SKM-1 treated with dmso at 0.1 percent for 144 hours (cell line): Measurements from ENCODE around the gene TIGD3.

Experiments used
- DNase-seq: peaks from one replicate; lab custom pipeline; 2025; ENCODE audit not compliant: unreplicated experiment; lab: John Stamatoyannopoulos, UW

The TIGD3 gene

GRCh38 chr11:65389294-65389980 is 34.9 kb downstream of the TIGD3 start:
- DNase-seq = no peak

GRCh38 chr11:65390099-65390941 is 35.8 kb downstream of the TIGD3 start:
- no peak for DNase-seq

DNA sequence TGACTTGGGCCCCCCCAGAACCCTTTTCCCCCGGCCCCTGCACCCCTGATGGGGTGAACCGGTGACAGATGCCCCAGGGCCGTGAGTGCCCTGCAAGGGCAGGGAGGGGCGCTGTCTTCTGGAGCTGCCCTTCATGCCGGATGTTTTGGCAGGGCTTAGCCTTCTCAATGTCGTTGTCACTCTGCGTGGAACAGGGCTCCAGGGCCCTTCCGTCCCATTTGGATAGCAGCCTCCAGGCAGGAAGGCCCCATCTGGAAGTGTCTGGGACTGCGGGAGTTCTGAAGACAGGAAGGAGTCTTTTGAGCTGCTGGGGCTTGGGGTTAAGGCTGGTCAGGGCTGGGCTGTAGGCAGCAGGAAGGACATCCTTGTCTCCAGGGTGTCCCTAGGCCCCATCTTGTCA is 36.4 kb downstream of the TIGD3 start:
- DNase-seq = no peak

GRCh38 chr11:65392186-65392829 is 37.8 kb downstream of the TIGD3 start:
- DNase-seq = no peak

DNA sequence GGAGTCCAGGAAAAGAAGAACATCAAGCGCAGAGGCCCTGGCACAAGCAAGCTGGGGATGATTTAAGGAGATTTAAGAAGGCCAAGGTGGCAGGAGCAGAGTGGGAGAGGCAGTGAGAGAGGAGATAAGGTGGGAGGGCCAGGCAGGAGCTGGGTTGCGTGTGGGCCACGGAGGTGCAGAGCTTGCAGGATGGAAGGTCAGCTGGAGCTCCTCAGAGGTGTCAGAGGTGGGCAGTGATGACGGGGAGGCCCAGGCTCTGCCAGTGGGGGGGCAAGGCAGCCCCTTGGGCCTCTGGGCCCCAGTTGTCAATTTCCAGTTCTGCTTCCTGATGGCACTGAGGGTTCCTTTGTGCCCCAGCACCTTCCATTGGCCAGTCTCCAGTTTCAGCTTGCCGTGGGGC is 38.3 kb downstream of the TIGD3 start:
- DNase-seq = no peak

DNA sequence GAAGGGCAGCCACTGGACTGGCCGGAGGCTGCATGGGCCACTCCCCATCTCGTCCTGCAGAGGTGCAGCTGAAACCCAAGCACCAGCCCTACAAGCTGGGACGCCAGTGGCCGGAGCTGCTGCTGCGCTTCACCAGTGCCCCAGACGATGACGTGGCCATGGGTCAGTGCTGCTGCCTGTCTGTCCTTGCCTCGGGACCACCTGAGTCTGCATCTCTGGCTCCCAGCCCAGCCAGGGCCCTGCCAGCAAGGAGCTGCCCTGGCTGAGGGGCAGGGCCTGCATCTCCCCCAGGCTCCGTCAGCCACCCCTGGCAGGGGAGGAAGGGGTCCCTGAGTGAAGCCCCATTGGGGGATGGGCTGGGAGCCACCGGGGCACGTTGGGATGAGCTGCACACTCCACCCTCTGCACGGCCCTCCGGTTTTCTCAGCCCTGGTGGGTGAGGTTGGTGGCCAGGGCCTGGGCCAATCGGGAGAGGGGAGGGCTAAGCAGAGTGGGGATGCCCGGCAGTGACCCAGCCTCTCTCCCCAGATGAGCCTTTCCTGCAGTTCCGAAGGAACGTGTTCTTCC is 39.0 kb downstream of the TIGD3 start:
- DNase-seq = no peak

- DNase-seq = no peak
These were observed 39.6 kb downstream of the TIGD3 start for GRCh38 chr11:65394125-65394536.

GRCh38 chr11:65395961-65396530 is 41.5 kb downstream of the TIGD3 start:
- DNase-seq = no peak

- DNase-seq = no peak
These were observed 42.5 kb downstream of the TIGD3 start for GRCh38 chr11:65396769-65397745.

GRCh38 chr11:65398362-65398910 is 43.9 kb downstream of the TIGD3 start:
- no peak for DNase-seq

DNA sequence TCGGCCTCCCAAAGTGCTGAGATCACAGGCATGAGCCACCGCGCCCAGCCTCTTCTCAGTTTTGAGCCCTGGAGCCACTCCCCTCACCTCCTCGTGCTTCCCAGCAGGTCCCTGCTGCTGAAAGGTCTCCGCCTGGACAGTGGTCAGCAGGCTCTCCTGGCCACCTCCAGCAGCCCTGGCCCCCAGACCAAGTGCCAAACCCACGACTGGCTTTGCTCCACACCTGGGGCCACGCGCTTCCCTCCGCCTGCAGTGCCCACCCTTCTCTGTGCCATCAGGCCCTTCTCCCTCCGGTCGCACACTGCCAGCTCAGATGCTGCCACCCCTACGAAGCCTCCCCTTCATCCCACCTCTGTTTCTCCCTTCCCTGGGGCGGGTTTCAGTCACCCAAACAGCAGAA is 44.7 kb downstream of the TIGD3 start:
- no peak for DNase-seq

DNA sequence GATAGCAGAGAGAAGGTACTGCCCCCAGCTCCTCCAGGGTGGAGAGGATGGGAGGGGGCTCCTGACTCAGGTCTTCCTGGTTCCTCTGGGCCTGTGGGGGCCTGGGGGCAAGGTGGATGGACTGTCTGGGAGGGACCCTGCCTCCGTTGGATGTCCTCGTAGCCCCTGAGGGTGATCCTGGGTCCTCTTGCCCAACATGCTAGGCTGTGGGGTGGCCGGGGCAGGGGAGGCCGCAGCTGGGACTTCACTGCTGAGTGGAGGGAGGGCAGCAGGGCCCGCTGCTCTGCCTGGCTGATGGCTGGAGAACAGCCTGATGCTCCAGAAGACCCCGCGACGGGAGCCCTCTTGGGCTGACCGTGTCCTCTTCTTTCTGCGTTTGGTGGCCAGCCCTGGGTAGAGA is 45.3 kb downstream of the TIGD3 start:
- DNase-seq = no peak

GRCh38 chr11:65400307-65401072 is 45.9 kb downstream of the TIGD3 start:
- no peak for DNase-seq

- DNase-seq = no peak
These were observed 46.7 kb downstream of the TIGD3 start for GRCh38 chr11:65401073-65401802.

DNA sequence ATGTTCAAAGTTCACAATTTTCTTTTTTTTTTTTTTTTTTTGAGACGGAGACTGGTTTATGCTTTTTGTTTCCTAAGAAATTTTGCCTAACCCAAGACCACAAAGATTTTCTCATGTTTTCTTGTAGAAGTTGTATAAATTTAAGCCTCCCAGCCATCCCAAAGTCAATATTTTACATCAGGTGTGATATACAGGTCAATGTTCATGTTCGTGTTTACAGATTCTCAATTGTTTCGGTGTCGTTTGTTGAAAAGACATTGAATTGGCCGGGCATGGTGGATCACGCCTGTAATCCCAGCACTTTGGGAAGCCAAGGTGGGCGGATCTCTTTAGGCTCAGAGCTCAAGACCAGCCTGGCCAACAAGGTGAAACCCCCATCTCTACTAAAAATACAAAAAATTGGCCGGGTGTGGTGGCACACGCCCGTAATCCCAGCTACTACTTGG is 47.3 kb downstream of the TIGD3 start:
- DNase-seq = no peak

- DNase-seq = no peak
These were observed 48.2 kb downstream of the TIGD3 start for GRCh38 chr11:65402790-65403189.

DNA sequence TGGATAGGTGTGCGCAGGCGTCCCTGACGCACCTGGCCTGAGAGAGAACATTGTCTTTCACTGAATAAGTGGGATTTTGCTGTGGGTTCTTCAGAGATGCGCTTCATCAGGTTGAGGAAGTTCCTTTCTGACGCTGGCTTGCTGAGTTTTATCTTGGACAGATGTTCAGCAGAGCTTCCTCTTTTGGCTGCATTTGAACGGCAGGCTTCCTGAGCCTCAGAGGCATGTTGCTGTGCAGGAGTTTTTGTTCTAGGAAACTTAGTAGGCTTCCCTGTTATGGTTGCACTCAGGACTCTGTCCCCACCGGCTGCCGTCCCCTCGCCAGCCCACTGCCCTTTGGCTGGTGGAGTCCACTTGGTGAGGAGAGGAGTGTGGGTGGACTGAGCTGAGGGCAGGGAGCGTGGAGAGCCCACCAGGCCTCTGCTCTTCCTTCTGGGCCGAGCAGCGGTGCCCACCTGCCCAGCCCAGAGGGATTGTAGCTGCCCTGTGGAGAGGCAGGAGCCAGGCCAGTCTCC is 49.1 kb downstream of the TIGD3 start:
- peak; percentile 85 for DNase-seq

- DNase-seq = no peak
These were observed 49.7 kb downstream of the TIGD3 start for GRCh38 chr11:65404210-65404609.
